H1 (cell line): ENCODE measurements around the gene HINT1.

Experiments used
- ATF2 ChIP-seq: IDR thresholded peaks from 2 replicates; pipeline ENCODE4 v1.6.1; 2012; ENCODE audit warnings: low read length, inconsistent platforms
- CHD7 ChIP-seq: fragments of 300-600 bp; sonication (generic); IDR thresholded peaks from 2 replicates; pipeline ENCODE4 v1.7.1; 2012; ENCODE audit warnings: low read length, moderate library complexity, mild to moderate bottlenecking, inconsistent platforms; ENCODE audit not compliant: insufficient replicate concordance
- EZH2 ChIP-seq: fragments of 200-600 bp; sonication (generic); IDR thresholded peaks from 2 replicates; pipeline ENCODE4 v1.7.1; 2012; ENCODE audit warnings: low read depth, mild to moderate bottlenecking, moderate library complexity, low read length, inconsistent platforms; ENCODE audit not compliant: severe bottlenecking
- MAFK ChIP-seq: IDR thresholded peaks from 2 replicates; pipeline ENCODE4 v1.6.1; 2012; ENCODE audit warnings: low read depth, mild to moderate bottlenecking, improper control_type of control experiment, low read length
- MAX ChIP-seq: IDR thresholded peaks from 2 replicates; pipeline ENCODE4 v1.6.1; 2012; ENCODE audit warnings: inconsistent platforms
- POLR2A ChIP-seq, 2 experiments: IDR thresholded peaks; 1 replicate in 1 of 2; 2 replicates in 1 of 2; pipeline ENCODE4 v1.6.1; 2011; ENCODE audit warnings: low read depth in 2 of 2, low read length in 2 of 2, mild to moderate bottlenecking in 2 of 2; ENCODE audit errors: control extremely low read depth in 1 of 2
- POLR2AphosphoS5 ChIP-seq: IDR thresholded peaks from 2 replicates; pipeline ENCODE4 v1.6.1; 2011; ENCODE audit warnings: low read depth, low read length
- RFX5 ChIP-seq: IDR thresholded peaks from 2 replicates; pipeline ENCODE4 v1.6.1; 2011; ENCODE audit warnings: low read depth, low read length, improper control_type of control experiment, borderline replicate concordance
- SIN3A ChIP-seq, 2 experiments: IDR thresholded peaks in 1 of 2; conservative IDR thresholded peaks in 1 of 2; 2 replicates each; pipeline ENCODE4 v1.6.1; 2011 to 2012; ENCODE audit warnings: low read length in 2 of 2, improper control_type of control experiment in 1 of 2, low read depth in 1 of 2, mild to moderate bottlenecking in 1 of 2
- SP1 ChIP-seq: IDR thresholded peaks from 2 replicates; pipeline ENCODE4 v1.6.1; 2011; ENCODE audit warnings: low read depth, low read length
- TCF12 ChIP-seq: IDR thresholded peaks from 2 replicates; pipeline ENCODE4 v1.6.1; 2011; ENCODE audit warnings: low read depth, mild to moderate bottlenecking, low read length
- ZNF274 ChIP-seq: IDR thresholded peaks from 2 replicates; pipeline ENCODE4 v1.7.0; 2012; ENCODE audit warnings: low read length, borderline replicate concordance; ENCODE audit errors: extremely low read depth
- TF ChIP-seq, protein P1 (sequence below), 3 experiments: IDR thresholded peaks; 1 replicate in 2 of 3; 2 replicates in 1 of 3; pipeline versions ENCODE4 v1.5.1 to v1.6.1; 2011; ENCODE audit warnings: low read length in 3 of 3, mild to moderate bottlenecking in 3 of 3, inconsistent platforms in 2 of 3, low read depth in 1 of 3, moderate library complexity in 1 of 3; ENCODE audit not compliant: insufficient read depth in 1 of 3; ENCODE audit errors: control extremely low read depth in 1 of 3

GRCh38 chr5:131150408-131150807 is 14.6 kb downstream of the HINT1 start:
- TF ChIP-seq POLR2A (IDR thresholded peaks at IDR 0.05; ENCODE audit: control extremely low read depth in 1 of 2, low read depth in 2 of 2, low read length in 2 of 2) (no peak), EZH2 (no peak), CHD7 (no peak), ATF2 (no peak), MAFK (no peak), ZNF274 (no peak), SIN3A (conservative IDR thresholded peaks at IDR 0.05 in 1 of 2, IDR thresholded peaks at IDR 0.05 in 1 of 2; ENCODE audit: low read depth in 1 of 2, low read length in 2 of 2) (no peak), TCF12 (no peak), RFX5 (no peak), POLR2AphosphoS5 (no peak), SP1 (no peak), MAX (no peak)
- TF ChIP-seq, protein P1, sequence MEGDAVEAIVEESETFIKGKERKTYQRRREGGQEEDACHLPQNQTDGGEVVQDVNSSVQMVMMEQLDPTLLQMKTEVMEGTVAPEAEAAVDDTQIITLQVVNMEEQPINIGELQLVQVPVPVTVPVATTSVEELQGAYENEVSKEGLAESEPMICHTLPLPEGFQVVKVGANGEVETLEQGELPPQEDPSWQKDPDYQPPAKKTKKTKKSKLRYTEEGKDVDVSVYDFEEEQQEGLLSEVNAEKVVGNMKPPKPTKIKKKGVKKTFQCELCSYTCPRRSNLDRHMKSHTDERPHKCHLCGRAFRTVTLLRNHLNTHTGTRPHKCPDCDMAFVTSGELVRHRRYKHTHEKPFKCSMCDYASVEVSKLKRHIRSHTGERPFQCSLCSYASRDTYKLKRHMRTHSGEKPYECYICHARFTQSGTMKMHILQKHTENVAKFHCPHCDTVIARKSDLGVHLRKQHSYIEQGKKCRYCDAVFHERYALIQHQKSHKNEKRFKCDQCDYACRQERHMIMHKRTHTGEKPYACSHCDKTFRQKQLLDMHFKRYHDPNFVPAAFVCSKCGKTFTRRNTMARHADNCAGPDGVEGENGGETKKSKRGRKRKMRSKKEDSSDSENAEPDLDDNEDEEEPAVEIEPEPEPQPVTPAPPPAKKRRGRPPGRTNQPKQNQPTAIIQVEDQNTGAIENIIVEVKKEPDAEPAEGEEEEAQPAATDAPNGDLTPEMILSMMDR (IDR thresholded peaks at IDR 0.05; ENCODE audit: control extremely low read depth in 1 of 3, insufficient read depth in 1 of 3, low read depth in 1 of 3, low read length in 3 of 3), result no peak
